PFSK-1 (cell line): ENCODE data around the gene MPV17L.

Source experiments
- POLR2AphosphoS5 ChIP-seq: IDR thresholded peaks from 2 replicates; pipeline ENCODE4 v1.6.1; 2012; ENCODE audit warnings: low read depth, mild to moderate bottlenecking, control low read depth, low read length, moderate library complexity
- SIN3A ChIP-seq: IDR thresholded peaks from 2 replicates; pipeline ENCODE4 v1.6.1; 2012; ENCODE audit warnings: mild to moderate bottlenecking, low read length, moderate library complexity, borderline replicate concordance; ENCODE audit not compliant: insufficient read depth
- TAF1 ChIP-seq: IDR thresholded peaks from 2 replicates; pipeline ENCODE4 v1.6.1; 2012; ENCODE audit warnings: low read length, control low read depth, borderline replicate concordance; ENCODE audit not compliant: insufficient read depth

DNA sequence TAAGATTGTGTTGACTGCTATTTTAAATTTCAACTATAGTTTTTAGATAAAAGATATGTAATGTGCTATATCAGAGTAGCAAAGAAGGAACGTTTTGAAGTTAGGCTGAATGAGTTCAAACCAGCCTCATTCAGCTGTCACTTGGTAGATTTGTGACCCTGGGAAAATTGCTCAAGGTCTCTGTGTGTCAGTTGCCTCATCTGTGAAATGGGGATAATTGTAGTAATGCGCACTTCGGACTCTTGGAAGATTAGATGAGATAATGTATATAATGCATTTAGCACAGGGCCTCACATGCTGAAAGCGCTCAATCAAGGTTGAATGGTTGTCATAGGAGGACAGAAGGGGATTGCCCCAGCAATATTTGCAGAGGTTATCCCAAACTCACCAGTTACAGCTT is 43.5 kb downstream of the MPV17L start:
- TF ChIP-seq POLR2AphosphoS5: no peak
- TF ChIP-seq TAF1: no peak
- TF ChIP-seq SIN3A: no peak
